Measurements from ENCODE around the gene POLR1G.
"Not testable (repeated sequence)": the region's sequence is repeated elsewhere in the genome, so short reads cannot be mapped to it uniquely, and the experiment has no call there.

Gene POLR1G

DNA sequence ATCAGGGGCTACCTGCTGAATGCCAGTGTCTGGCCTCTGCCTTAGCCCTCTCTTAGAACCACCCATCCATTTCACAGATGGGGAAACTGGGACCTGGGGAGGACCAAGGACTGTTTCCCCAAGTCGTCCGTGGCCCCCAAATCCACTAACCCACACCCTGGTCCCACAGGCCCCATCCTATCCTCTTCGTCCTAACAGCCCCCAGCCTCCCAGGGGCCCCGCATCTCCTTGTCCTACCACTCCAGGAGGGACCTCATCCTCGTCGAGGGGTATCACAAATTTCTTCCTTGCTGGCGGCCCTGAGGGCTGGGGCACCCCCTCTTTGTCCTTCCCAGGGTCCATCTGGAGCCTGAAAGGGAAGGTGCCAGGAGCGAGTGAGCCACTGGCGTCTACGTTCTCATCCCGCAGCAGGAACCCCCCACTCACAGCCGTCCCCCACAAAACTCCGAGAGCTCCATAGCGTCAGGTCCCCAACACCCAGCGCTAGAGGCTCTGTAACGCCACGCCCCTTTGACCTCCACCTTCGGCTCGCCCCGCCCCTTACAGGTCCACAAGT lies 16.7 kb downstream of the POLR1G start:
- FAIRE-seq = no peak

GRCh38 chr19:45423589-45424190 lies 17.2 kb downstream of the POLR1G start, which contains the start of gene ERCC1:
TSS of gene ERCC1 (minus strand) at chr19:45423917. CDS start at chr19:45423374, 543 bp downstream.
- no peak for FAIRE-seq

- FAIRE-seq = peak; percentile 29
These were observed 18.0 kb downstream of the POLR1G start for GRCh38 chr19:45424191-45425058.

DNA sequence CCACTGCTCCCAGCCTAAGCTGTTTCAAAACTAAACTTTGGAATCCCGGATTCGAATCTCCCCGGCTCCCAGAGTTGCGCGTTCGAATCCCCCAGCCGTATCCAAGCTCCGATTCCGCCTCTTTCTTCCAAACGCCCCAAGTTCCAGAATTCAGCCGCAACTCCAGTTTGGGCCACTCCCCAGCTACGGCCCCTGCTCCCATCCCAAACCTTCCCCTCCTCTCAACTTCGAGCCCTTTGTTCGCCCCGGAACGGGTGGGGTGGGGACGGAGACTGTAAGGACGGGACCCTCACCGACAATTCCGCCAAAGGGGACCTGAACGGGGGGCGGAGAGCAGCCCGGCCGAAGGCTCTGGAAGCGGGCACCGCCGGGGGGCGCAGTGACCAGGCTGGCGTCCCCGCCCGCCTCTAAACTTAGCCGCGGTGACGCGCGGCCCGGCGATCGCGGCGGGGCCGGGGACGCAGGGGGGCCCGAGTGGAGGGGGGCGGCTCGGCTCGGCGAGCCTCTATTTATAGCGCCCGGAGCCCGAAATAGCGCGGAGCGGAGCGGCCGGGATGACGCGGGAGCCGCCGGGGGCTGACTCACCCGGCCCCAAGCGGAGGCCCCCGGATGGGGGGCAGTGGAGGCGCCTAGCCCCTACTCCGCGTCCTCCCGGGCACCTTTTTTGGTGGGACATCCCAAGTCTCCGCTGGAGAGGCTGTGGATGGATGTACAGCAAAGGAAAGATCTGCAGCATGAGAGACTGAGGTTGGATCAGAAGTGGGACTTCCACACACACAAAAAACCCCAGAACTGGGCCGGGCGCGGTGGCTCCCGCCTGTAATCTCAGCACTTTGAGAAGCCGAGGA lies 22.2 kb downstream of the POLR1G start:
- no peak for FAIRE-seq

GRCh38 chr19:45429896-45430295 lies 23.5 kb downstream of the POLR1G start:
- FAIRE-seq = not testable (repeated sequence)

- not testable (repeated sequence) for FAIRE-seq
These were observed 24.6 kb downstream of the POLR1G start for GRCh38 chr19:45431008-45431407.

DNA sequence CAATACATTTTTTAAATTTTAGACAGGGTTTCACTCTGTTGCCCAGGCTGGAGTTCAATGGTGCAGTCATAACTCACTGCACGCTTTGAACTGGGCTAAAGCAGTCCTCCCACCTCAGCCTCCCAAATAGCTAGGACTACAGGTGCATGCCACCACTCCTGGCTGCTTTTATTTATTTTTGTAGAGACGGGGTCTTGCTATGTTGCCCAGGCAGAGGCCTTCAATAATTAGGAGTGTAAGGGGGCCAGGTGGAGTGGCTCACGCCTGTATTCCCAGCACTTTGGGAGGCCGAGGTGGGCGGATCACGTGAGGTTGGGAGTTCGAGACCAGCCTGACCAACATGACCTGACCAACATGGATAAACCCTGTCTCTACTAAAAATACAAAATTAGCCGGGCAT lies 26.1 kb downstream of the POLR1G start:
- not testable (repeated sequence) for FAIRE-seq

DNA sequence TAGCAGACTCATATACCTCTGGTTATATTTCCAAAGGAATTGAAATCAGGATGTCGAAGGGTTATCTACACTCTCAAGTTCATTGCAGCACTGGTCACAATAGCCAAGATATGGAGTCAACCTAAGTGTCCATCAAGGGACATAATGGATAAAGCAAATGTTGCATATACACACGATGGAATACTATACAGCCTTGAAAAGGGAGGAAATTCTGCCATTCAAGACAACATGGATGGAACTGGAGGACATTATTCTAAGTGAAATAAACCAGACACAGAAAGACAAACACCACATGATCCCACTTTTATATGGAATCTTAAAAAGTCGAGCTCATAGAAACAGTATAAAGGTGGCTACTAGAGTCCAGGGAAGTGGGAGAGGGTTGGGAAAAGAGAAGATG lies 30.9 kb downstream of the POLR1G start:
- no peak for FAIRE-seq

- no peak for FAIRE-seq
These were observed 32.7 kb downstream of the POLR1G start for GRCh38 chr19:45439190-45439568.

DNA sequence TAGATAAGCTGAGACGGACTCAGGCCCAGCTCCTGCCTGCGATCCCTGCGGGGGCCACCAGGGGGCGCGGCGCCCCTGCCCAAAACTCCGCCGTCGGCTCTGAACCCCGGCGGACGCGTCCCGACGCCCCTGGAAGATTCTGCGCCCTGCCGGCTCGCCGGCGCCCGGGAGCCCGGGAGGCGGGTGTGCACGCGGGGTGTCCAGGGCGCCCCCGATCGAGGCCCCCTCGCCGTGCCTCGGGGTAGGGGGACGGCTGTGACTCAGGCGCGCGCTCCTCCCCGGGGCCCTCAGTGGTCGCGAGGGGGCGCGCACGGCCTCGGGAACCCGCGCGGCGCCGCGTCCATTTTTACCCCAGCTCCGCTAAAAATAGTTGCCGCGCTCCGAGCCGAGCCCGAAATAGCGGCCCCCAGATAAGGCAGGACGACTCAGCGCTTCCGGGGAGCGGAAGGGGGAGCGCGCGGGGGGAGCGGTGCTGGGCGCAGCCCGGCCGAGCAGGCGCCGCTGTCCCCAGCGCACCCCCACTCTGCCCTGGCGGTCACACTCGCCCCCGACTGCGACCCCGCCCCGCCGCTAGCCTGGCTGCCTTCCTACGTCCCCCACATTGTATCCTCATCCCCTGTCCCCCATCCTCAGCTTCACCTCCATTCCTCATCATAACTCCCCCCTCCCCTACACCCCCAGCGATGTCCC lies 33.3 kb downstream of the POLR1G start:
- FAIRE-seq = no peak

DNA sequence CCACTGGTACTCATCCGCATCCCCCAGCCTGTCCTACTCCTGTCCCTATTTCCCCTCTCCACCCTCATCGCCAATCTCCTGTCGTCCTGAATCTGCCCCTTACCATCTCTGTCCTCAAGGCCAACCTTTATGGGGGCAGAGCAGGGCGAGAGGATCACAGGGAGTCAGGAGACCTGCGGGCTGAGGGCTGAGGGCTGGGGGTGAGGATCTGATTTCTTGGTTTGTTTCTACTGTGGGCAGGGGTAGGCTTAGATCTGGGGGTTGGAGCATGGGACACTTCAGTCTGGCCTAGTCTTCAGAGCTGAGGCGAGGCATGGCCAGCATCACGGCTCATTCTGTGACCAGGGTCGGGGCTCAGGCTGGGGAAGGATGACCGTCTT lies 33.8 kb downstream of the POLR1G start:
- FAIRE-seq = no peak

GRCh38 chr19:45440873-45441654 lies 34.6 kb downstream of the POLR1G start:
- no peak for FAIRE-seq

DNA sequence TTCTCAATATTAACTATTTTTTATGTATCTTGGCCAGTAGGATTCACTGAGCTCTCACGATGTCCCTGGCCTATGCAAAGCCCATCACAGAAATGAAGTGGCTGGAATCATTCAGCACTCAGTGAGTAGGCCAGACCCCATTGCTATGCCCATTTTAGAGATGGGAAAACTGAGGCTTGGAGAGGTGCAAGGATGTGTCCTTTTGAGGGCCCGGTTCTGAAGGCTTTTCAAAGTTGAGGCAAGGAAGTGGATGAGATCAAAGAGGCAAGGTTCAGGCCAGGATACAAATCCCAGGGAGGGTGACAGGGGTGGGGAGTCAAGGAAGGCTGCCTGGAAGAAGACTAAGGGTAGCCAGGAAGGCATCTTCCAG lies 35.9 kb downstream of the POLR1G start:
- FAIRE-seq = no peak

DNA sequence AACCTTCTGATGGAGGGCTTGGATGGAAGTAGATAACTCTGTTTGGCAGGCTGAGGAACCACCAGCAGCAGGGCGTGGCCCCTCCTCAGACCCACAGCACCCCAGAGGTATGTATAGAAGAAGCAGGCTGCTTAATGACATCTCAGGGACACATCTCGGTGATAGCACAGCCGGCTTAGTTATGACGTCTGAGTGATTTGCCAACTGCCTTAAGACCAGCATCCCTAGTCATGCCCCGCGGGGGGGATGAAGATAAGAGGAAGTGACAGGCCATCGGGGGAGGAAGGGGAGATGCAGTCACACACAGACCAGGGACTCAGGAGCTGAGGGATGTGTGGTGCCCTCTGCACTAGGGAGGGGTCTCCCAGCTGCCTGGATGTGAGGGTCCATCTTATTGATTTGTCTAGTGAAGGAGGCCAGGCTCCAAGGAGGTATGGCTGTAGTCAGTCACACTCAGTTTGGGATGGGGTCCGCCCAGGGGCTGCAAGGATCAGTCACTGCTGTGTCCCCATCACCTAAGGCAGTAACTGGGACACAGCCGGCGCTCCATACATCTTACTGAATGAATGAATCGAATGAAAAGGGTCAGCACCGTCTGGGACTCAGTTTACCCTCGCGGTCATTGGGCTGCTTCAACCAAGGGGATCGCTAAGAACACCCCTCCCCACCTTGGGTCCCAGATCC lies 36.5 kb downstream of the POLR1G start:
- no peak for FAIRE-seq

GRCh38 chr19:45443462-45444317 lies 37.2 kb downstream of the POLR1G start:
- peak; percentile 4 for FAIRE-seq

GRCh38 chr19:45444318-45445041 lies 38.0 kb downstream of the POLR1G start:
- no peak for FAIRE-seq

GRCh38 chr19:45445139-45445538 lies 38.7 kb downstream of the POLR1G start:
- no peak for FAIRE-seq

DNA sequence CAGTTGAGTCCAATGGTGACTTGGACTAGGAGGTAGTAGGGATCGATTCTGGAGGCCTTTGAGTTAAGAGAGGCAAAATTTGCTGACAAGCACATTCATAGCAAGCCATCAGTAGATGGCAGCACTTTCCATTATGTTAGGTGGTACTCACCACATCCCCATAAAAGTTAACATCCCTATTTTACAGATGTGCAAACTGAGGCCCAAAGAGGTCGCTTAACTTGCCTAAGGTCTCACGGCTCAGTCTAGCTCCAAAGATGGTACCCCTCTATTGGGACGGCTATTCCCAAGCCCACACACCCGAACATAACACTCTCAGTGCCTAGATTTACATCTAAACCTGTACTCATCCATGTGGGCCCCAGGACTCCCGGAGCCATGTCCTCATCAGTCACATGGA lies 39.9 kb downstream of the POLR1G start:
- no peak for FAIRE-seq

DNA sequence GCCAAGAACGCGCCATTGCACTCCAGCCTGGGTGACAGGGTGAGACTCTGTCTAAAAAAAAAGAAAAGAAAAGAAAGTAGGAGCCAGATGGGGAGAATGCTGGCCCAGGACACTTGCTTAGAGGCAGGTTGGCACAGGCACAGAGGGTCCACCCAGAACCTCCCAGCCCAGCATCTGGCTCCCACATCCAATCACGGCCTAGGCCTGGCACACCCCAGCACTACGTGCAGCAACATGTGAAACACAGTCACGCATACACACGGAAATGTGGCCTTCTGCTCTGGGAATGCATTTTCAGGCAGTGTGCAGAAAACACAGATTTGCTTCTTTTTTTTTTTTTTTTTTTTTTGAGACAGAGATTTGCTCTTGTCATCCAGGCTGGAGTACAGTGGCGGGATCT lies 40.5 kb downstream of the POLR1G start:
- FAIRE-seq = no peak

All from endometrium (tissue), 2 donors.